Left colon (tissue), 2 donors: Measurements from ENCODE around the gene KRT38. TPM values are rescaled to one million over a fixed set of nuclear protein-coding genes. Genes with fewer than 3 reads are reported as not detected.

ENCODE experiments used
- ATAC-seq: fragments of 200-7000 bp; cut with Tn5 transposase; one replicate; pipeline ENCODE4 v1.9.1; 2020; ENCODE audit warnings: mild to moderate bottlenecking, moderate library complexity
- DNase-seq, 2 donors: peaks; one replicate each; pipeline ENCODE4 v3.0.0-alpha.2; 2020
- intact Hi-C, 2 donors: fragments of 100-400 bp; cut with DNase I in 1 of 2; cut with micrococcal nuclease in 1 of 2; formaldehyde crosslinking; loops; one replicate each; pipeline versions ENCODE4 v1.11.2 to v1.14.0; 2022; cut with DNase I, micrococcal nuclease
- long read RNA-seq: library from polyadenylated mRNA; unstranded; transcript quantifications from one replicate; pipeline ENCODE4 v2.0.0, GENCODE V29; 2021
- total RNA-seq, 2 donors: library from RNA; stranded (reverse); fragmentation: NEBNext Ultra II Directional; extraction: Animal tissue kit (Norgen Biotek cat#: 25700); gene quantifications; one replicate each; pipeline ENCODE4 v1.2.1, GENCODE V29; 2021
- donor health status: DM: no; HTN: no; CAD: no.
- donor health status: DM: yes; HTN: yes; CAD: no.

KRT38 gene
- not detected for total RNA-seq
- long read RNA-seq: 0 reads

DNA sequence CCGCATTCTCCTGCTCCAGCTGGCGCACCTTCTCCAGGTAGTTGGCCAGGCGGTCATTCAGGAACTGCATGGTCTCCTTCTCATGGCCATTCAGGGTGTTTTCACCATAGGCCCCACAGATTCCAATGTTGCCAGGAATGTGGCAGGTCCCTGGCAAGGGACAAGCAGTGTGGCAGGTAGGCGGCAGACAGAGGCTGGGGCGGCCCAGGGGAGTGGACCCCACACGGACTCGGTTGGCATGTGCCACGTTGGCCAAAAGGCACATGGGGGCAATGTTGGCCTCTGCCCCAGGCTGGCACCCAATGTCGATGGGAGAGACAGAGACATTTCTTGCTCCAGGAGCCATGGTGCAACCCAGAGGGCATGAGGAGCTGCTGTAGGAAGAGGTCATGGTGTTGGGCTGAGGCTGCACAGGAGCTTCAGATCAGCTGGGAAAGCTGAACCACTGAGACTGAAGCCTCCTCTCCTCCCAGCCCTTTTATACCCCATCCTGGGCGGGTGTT lies at the start of gene KRT38:
Gene KRT38 (minus strand): TSS at position 453 of the 503 bp plus-strand sequence. CDS start 62 bp downstream, at position 391.
- intact Hi-C loops: loop anchor here in 1 of 2 donors (10.0 kb wide), 1 partner anchor 56 kb away; the partner anchor contains the start of gene KRT34
- ATAC-seq (no peak), DNase-seq (no peak)

DNA sequence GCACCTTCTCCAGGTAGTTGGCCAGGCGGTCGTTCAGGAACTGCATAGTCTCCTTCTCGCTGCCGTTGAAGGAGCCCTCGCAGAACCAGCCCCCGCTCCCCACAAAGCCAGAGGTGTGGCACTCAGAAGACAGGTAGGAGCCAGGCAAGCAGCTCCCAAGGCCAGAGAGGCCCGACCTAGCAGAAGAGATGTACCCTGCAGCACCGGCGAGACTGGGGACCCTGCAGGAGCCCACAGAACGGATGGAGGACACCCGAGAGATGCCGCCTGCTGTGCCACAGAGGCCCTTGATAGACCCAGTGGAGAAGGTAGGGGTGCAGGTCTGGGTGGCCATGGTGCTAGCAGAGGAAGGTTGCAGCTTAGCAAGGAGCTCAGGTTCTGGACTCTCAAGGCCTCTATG lies 48.7 kb upstream of the KRT38 start, which contains the start of gene KRT36:
Gene KRT36 (minus strand): TSS at position 380 of the 400 bp plus-strand sequence. CDS start 46 bp downstream, at position 334.
- DNase-seq (no peak), ATAC-seq (no peak)
- intact Hi-C loops: no loop called here

GRCh38 chr17:41486809-41487530 lies 46.2 kb upstream of the KRT38 start:
- peak; percentile 46 for ATAC-seq
- peak in 1 of 2 donors; percentile 76 for DNase-seq
- intact Hi-C loops: no loop called here

DNA sequence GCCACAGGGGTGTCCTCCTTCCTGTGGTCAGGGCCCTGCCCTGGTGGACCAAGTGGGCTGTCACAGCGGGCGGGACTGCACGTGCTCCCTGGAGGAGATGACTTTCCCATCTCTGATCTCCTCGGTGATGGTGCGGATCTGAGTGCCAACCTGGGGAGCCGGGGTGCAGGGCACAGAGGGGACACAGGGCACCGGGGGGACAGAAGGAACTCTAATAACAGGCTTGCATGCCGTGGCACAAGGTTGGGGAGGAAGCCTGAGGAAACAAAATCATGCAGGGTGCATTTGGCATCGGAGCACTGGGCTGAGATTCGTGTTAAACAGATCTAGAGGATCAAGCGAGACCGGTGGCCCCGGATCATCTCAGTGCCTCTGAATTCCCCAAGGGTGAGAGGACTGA lies 45.5 kb upstream of the KRT38 start:
- ATAC-seq (no peak), DNase-seq (no peak)
- intact Hi-C loops: no loop called here

GRCh38 chr17:41484920-41485904 lies 44.4 kb upstream of the KRT38 start:
- ATAC-seq (no peak), DNase-seq (no peak)
- intact Hi-C loops: no loop called here

- DNase-seq (no peak), ATAC-seq (peak; percentile 27)
- intact Hi-C loops: no loop called here
Observed at GRCh38 chr17:41483991-41484826, 43.4 kb upstream of the KRT38 start.

- intact Hi-C loops: no loop called here
- ATAC-seq: no peak
- no peak for DNase-seq
Observed at GRCh38 chr17:41483531-41483930, 42.7 kb upstream of the KRT38 start.

DNA sequence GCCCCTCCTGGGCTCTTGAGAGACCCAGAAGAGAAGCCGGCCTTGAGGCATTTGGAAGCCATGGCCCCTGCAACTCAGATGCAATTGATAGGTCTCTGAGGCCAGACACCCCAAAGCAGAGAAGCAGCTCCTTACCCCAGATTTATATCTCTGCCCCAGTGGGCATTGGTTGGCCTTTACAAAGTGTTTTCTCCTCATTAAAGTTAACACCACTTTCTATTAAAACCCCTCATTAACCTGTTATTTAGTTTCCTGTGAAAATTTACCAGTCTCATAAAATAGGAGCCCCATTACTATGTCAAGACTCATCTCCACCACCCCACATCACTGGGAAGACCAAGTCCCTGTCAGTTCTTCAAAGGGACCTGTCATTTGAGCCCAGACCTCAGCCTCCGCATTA lies 40.3 kb upstream of the KRT38 start, which contains the start of gene KRT35:
Gene KRT35 (minus strand): TSS at position 116 of the 400 bp plus-strand sequence. CDS start 54 bp downstream, at position 62.
- intact Hi-C loops: no loop called here
- DNase-seq: no peak
- ATAC-seq: no peak

DNA sequence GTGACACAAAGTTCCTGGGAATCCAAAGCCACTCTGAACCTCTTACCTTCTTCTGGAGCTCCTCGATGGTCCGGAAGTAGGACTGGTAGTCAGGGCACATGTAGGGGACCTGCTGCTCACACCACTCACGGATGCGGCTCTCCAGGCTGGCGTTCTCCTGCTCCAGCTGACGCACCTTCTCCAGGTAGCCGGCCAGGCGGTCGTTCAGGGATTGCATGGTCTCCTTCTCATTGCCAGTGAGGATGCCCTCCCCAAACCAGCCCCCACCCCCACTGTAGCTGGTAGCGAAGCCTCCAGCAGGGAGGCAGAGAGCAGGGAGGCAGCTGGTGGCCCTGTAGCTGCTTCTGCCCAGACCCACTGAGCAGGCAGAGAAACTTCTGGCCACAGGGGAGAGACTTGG lies 39.8 kb upstream of the KRT38 start:
- ATAC-seq: no peak
- intact Hi-C loops: no loop called here
- DNase-seq: no peak

DNA sequence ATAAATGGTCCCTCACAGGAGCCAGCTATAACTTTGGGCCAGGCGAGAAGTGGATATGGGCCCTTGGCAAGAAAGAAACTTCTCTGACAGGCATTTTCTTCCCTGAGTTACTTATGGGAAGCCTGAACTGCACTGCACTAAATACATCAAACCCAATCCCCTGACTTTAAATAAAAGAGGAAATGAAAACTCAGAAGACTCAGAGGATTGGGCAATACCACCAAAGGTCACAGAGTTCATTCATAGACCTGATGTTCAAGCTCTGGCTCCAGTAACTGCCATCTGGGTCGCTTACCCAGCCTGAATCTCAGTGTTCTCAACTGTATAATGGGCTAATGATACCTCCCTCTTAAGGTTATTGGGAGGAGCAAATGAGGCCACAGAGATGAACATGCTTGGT lies 39.4 kb upstream of the KRT38 start:
- intact Hi-C loops: no loop called here
- DNase-seq: no peak
- no peak for ATAC-seq

GRCh38 chr17:41478237-41478636 lies 37.5 kb upstream of the KRT38 start:
- ATAC-seq (no peak), DNase-seq (no peak)
- intact Hi-C loops: no loop called here

GRCh38 chr17:41476866-41477815 lies 36.4 kb upstream of the KRT38 start:
- no peak for DNase-seq
- ATAC-seq: no peak

DNA sequence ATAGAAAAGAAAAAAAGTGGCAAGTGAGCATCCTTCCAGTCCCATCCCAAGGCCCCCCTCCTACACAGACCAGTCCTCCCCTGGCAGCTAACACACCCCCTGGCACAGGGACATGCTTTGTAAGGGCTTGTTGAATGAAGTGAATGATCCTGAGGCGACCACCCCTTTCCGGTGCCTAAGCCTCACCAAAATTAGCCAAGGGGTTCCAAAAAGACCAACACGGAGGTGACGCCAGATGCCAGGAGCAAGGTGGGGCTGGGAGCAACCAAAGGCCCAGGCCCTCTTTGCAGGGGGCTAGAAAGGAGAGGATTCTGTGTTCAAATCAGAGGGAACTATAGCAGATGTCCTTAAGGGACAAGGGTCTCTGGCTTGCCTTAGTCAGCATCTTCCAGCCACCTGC lies 34.6 kb upstream of the KRT38 start:
- intact Hi-C loops: no loop called here
- no peak for ATAC-seq
- no peak for DNase-seq

More at GRCh38 chr17:41476866-41477815, 36.4 kb upstream of the KRT38 start:
- intact Hi-C loops: no loop called here

DNA sequence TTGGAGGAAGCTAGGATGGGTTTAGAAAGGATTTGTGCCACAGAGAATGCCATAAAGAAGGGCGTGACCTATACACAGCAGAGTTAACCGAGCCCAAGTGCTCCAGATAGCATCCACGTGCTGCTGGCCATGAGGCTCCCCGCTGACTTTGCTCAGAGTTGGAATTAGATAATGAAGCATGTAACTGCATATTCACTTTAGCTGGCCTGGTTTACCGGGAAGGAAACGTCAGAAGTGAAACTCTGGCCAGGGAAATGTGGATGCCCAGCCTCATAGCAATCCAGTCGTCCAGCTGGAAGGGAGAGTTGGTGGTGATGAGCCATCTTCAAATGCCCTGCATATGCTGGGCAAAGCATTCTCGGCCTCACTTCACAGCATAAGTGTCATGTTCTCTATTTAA lies 34.1 kb upstream of the KRT38 start:
- intact Hi-C loops: no loop called here
- ATAC-seq (no peak), DNase-seq (no peak)

GRCh38 chr17:41468346-41468745 lies 27.6 kb upstream of the KRT38 start:
- intact Hi-C loops: no loop called here
- DNase-seq: no peak
- ATAC-seq: no peak

DNA sequence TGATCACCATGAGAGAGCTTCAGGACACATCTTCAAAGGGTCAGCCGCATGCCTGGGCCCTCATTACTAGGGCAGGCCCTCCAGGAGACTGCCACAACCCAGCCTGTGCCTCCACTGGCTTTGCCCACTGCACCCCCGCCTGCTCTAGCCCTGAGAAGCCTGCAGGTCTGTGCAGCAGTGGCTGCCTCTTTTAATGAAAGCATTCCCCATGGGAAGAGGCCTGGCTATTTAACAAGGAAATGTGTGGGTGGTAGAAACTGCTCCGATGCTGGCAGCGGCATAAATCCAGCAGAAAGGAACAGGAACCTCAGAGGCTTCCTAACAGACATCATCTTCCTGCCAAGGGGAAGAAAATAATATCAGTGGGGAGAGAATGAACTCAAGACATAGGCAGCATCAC lies 26.8 kb upstream of the KRT38 start:
- ATAC-seq (no peak), DNase-seq (no peak)
- intact Hi-C loops: no loop called here

DNA sequence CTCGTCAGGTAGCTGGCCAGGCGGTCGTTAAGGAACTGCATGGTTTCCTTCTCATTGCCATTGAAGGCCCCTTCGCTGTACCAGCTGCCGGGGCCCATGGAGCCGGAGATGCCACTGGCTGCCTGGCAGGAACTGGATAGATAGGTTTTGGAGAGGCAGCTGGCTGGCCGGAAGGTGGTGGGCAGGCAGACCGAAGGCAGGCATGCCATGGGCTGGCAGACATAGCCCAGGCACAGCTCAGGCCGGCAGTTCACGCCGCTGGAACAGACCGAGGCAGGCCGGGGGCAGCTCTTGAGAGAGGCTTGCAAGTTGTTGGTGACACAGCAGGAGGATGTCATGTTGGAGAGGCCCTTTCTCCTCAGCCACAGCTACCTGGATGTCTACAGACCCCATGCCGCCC lies 26.2 kb upstream of the KRT38 start, which contains the start of gene KRT32:
Gene KRT32 (minus strand): TSS at position 399 of the 400 bp plus-strand sequence. CDS start 61 bp downstream, at position 338.
- ATAC-seq (no peak), DNase-seq (no peak)
- intact Hi-C loops: no loop called here
